ENCODE data around the gene GABRA5.
A peak's percentile ranks its signal among the peaks of the same experiment; 100 is the strongest.

The GABRA5 gene

GRCh38 chr15:26967719-26968269 is 100.9 kb downstream of the GABRA5 start:
- Mint-ChIP-seq H3K4me3 (peak overlapping the region; percentile 81 to 90 (median 88)), H3K4me1 (peaks cover 10% of the 10 kb centered on the region), H3K9me3 (no peaks in the 10 kb centered on the region), H3K27me3 (ENCODE audit: low read depth) (peaks cover 58% of the 10 kb centered on the region), H3K36me3 (ENCODE audit: low read depth) (no peaks in the 10 kb centered on the region), H3K27ac (peak overlapping the region in 2 of 3 experiments; percentile 31 to 91)
- no peak for TF ChIP-seq CTCF (IDR thresholded peaks at IDR 0.05; ENCODE audit: unreplicated experiment in 3 of 3)

- H3K27ac Mint-ChIP-seq = no peak overlapping the region
- H3K4me1 Mint-ChIP-seq = peaks cover 10% of the 10 kb centered on the region
- H3K36me3 Mint-ChIP-seq (ENCODE audit: low read depth) = no peaks in the 10 kb centered on the region
- H3K4me3 Mint-ChIP-seq = peak overlapping the region; percentile 21 to 64 (median 41)
- TF ChIP-seq CTCF (IDR thresholded peaks at IDR 0.05; ENCODE audit: unreplicated experiment in 3 of 3) = no peak
- H3K27me3 Mint-ChIP-seq (ENCODE audit: low read depth) = peaks cover 63% of the 10 kb centered on the region
- no peaks in the 10 kb centered on the region for H3K9me3 Mint-ChIP-seq
Measured at GRCh38 chr15:26968806-26969205, 101.9 kb downstream of the GABRA5 start.

- TF ChIP-seq CTCF (IDR thresholded peaks at IDR 0.05; ENCODE audit: unreplicated experiment in 3 of 3) = no peak
- Mint-ChIP-seq H3K9me3 (no peaks in the 10 kb centered on the region), H3K27ac (peak within 1 kb of the TSS in 1 of 3 experiments; percentile 78), H3K27me3 (ENCODE audit: low read depth) (peaks cover 59% of the 10 kb centered on the region), H3K36me3 (ENCODE audit: low read depth) (no peaks in the 10 kb centered on the region), H3K4me1 (peaks cover 10% of the 10 kb centered on the region), H3K4me3 (peak within 1 kb of the TSS; percentile 83 to 96 (median 94))
Measured at GRCh38 chr15:26970712-26971210, 103.9 kb downstream of the GABRA5 start, which contains the start of gene GABRG3. TSS of gene GABRG3 (plus strand) at chr15:26971181.

- peak overlapping the region; percentile 81 to 94 (median 93) for H3K4me3 Mint-ChIP-seq
- H3K27ac Mint-ChIP-seq = peak overlapping the region in 1 of 3 experiments; percentile 66
- peaks cover 59% of the 10 kb centered on the region for H3K27me3 Mint-ChIP-seq (ENCODE audit: low read depth)
- no peaks in the 10 kb centered on the region for H3K36me3 Mint-ChIP-seq (ENCODE audit: low read depth)
- peak in 1 of 3 experiments; percentile 16 for TF ChIP-seq CTCF (IDR thresholded peaks at IDR 0.05; ENCODE audit: unreplicated experiment in 3 of 3)
- no peaks in the 10 kb centered on the region for H3K9me3 Mint-ChIP-seq
- H3K4me1 Mint-ChIP-seq = peaks cover 10% of the 10 kb centered on the region
Measured at GRCh38 chr15:26971271-26972018, 104.6 kb downstream of the GABRA5 start.

- no peak for TF ChIP-seq CTCF (IDR thresholded peaks at IDR 0.05; ENCODE audit: unreplicated experiment in 3 of 3)
- Mint-ChIP-seq H3K4me3 (peak overlapping the region; percentile 81 to 94 (median 93)), H3K4me1 (peaks cover 10% of the 10 kb centered on the region), H3K27me3 (ENCODE audit: low read depth) (peaks cover 53% of the 10 kb centered on the region), H3K9me3 (no peaks in the 10 kb centered on the region), H3K27ac (peak overlapping the region in 2 of 3 experiments; percentile 25 to 66), H3K36me3 (ENCODE audit: low read depth) (no peaks in the 10 kb centered on the region)
Measured at GRCh38 chr15:26972636-26973035, 105.8 kb downstream of the GABRA5 start.
